SU-DHL-6 (cell line): ENCODE results near the gene PPARD.

Experiments used
- H2AFZ ChIP-seq: fragments of 200-600 bp; sonication (generic); 2 replicates; pipeline ENCODE4 v1.6.1; 2014; ENCODE audit warnings: low read depth, mild to moderate bottlenecking, moderate library complexity, mixed read lengths, antibody characterized with exemption, low read length; ENCODE audit not compliant: severe bottlenecking
- H3F3A ChIP-seq: fragments of 200-600 bp; shearing (Covaris generic); 2 replicates; pipeline ENCODE4 v1.6.0; 2016; ENCODE audit warnings: antibody characterized with exemption, mild to moderate bottlenecking; ENCODE audit not compliant: insufficient read depth
- H3K27ac ChIP-seq: fragments of 200-600 bp; sonication (generic); 2 replicates; pipeline ENCODE4 v1.5.1; 2016; ENCODE audit warnings: low read depth, mild to moderate bottlenecking, low read length, moderate library complexity, mixed read lengths
- H3K27me3 ChIP-seq: fragments of 200-600 bp; sonication (generic), shearing (Covaris generic); 2 replicates; pipeline ENCODE4 v1.6.0; 2014; ENCODE audit warnings: mild to moderate bottlenecking, low read length
- H3K36me3 ChIP-seq: fragments of 200-600 bp; sonication (generic); 2 replicates; pipeline ENCODE4 v1.6.1; 2014; ENCODE audit warnings: mild to moderate bottlenecking, low read length, mixed read lengths
- H3K4me2 ChIP-seq: fragments of 300-600, 200-600 bp; shearing (Covaris generic), sonication (generic); 2 replicates; pipeline ENCODE4 v1.6.0; 2014; ENCODE audit warnings: low read length, low read depth, mild to moderate bottlenecking; ENCODE audit not compliant: poor library complexity, severe bottlenecking
- H3K4me3 ChIP-seq: fragments of 200-600 bp; sonication (generic); 2 replicates; pipeline ENCODE4 v1.5.1; 2014; ENCODE audit warnings: antibody characterized with exemption, low read length, mild to moderate bottlenecking, mixed read lengths; ENCODE audit not compliant: insufficient read depth, poor library complexity, severe bottlenecking
- H3K79me2 ChIP-seq: fragments of 200-600 bp; sonication (generic); 2 replicates; pipeline ENCODE4 v1.6.1; 2014; ENCODE audit warnings: mild to moderate bottlenecking, low read length, moderate library complexity; ENCODE audit not compliant: insufficient read depth
- H3K9ac ChIP-seq: fragments of 200-600 bp; sonication (generic); 2 replicates; pipeline ENCODE4 v1.7.0; 2014; ENCODE audit warnings: mild to moderate bottlenecking, low read length
- H3K9me2 ChIP-seq: fragments of 200-600 bp; sonication (generic); replicated peaks from 2 replicates; pipeline ENCODE4 v1.6.1; 2014; ENCODE audit warnings: low read length; ENCODE audit not compliant: insufficient read depth
- H3K9me3 ChIP-seq: fragments of 200-600 bp; sonication (generic); 2 replicates; pipeline ENCODE4 v1.6.1; 2014; ENCODE audit warnings: low read length, mixed read lengths; ENCODE audit not compliant: insufficient read depth
- H4K20me1 ChIP-seq: fragments of 200-600 bp; sonication (generic); 2 replicates; pipeline ENCODE4 v1.6.1; 2014; ENCODE audit warnings: low read depth, mild to moderate bottlenecking, antibody characterized with exemption, low read length, moderate library complexity, mixed read lengths
- CTCF ChIP-seq: fragments of 200-600 bp; sonication (generic); IDR thresholded peaks from one replicate; pipeline ENCODE4 v1.5.1; 2017; ENCODE audit warnings: antibody characterized with exemption, mild to moderate bottlenecking, low read length, moderate library complexity; ENCODE audit not compliant: insufficient read depth, poor library complexity, severe bottlenecking
- EZH2phosphoT487 ChIP-seq: fragments of 200-600 bp; sonication (generic), shearing (Covaris generic); conservative IDR thresholded peaks from 2 replicates; pipeline ENCODE4 v1.6.1; 2018; ENCODE audit warnings: mild to moderate bottlenecking, antibody characterized with exemption, low read length, moderate library complexity, mixed read lengths

Gene PPARD

GRCh38 chr6:35385457-35386202 is 43.3 kb downstream of the PPARD start:
- Histone ChIP-seq H3K9me2 (no peaks in the 10 kb centered on the region), H3K27me3 (no peaks in the 10 kb centered on the region), H3K4me2 (no peak overlapping the region), H3K79me2 (no peaks in the 10 kb centered on the region), H3K36me3 (no peaks in the 10 kb centered on the region), H3F3A (no peaks in the 10 kb centered on the region), H3K9me3 (peaks cover 7% of the 10 kb centered on the region; the same call in 1 of the 2 replicates), H3K4me3 (no peak overlapping the region), H3K9ac (no peak overlapping the region), H2AFZ (no peak overlapping the region), H4K20me1 (no peaks in the 10 kb centered on the region), H3K27ac (no peak overlapping the region)
- TF ChIP-seq CTCF (no peak), EZH2phosphoT487 (no peak)

GRCh38 chr6:35386989-35387388 is 44.6 kb downstream of the PPARD start:
- Histone ChIP-seq H3K4me2 (no peak overlapping the region), H2AFZ (no peak overlapping the region), H3K9me3 (peaks cover 7% of the 10 kb centered on the region; the same call in 1 of the 2 replicates), H3K27me3 (no peaks in the 10 kb centered on the region), H3K27ac (no peak overlapping the region), H3K79me2 (no peaks in the 10 kb centered on the region), H3K4me3 (no peak overlapping the region), H3F3A (no peaks in the 10 kb centered on the region), H3K36me3 (no peaks in the 10 kb centered on the region), H3K9me2 (no peaks in the 10 kb centered on the region), H4K20me1 (no peaks in the 10 kb centered on the region), H3K9ac (no peak overlapping the region)
- TF ChIP-seq EZH2phosphoT487 = no peak
- TF ChIP-seq CTCF = no peak

- no peak overlapping the region for H3K4me2 ChIP-seq
- H3K9me2 ChIP-seq = no peaks in the 10 kb centered on the region
- no peak for TF ChIP-seq CTCF
- no peaks in the 10 kb centered on the region for H3K36me3 ChIP-seq
- no peaks in the 10 kb centered on the region for H3K27me3 ChIP-seq
- H2AFZ ChIP-seq = no peak overlapping the region
- no peaks in the 10 kb centered on the region for H4K20me1 ChIP-seq
- no peak overlapping the region for H3K9ac ChIP-seq
- H3K9me3 ChIP-seq = peaks cover under 1% of the 10 kb centered on the region; the same call in 1 of the 2 replicates
- H3K27ac ChIP-seq = no peak overlapping the region
- no peaks in the 10 kb centered on the region for H3F3A ChIP-seq
- no peaks in the 10 kb centered on the region for H3K79me2 ChIP-seq
- H3K4me3 ChIP-seq = no peak overlapping the region
Measured at GRCh38 chr6:35388030-35388429, 45.7 kb downstream of the PPARD start.
